Keratinocyte (primary cell): ENCODE measurements around the gene PI4KA.

Experiments used
- EZH2 ChIP-seq: IDR thresholded peaks from one replicate; pipeline ENCODE4 v1.6.1; 2012; ENCODE audit warnings: inconsistent platforms, mild to moderate bottlenecking, low read length, moderate library complexity
- TF ChIP-seq, protein P1 (sequence below), 3 experiments: IDR thresholded peaks in 1 of 3; conservative IDR thresholded peaks in 1 of 3; optimal IDR thresholded peaks in 1 of 3; 2 replicates in 2 of 3; 3 replicates in 1 of 3; pipeline versions ENCODE3 to v1.5.1; 2011; ENCODE audit warnings: low read length in 3 of 3, mild to moderate bottlenecking in 3 of 3, moderate library complexity in 2 of 3, control low read depth in 1 of 3, inconsistent platforms in 1 of 3; ENCODE audit not compliant: insufficient read depth in 2 of 3; ENCODE audit errors: extremely low read depth in 1 of 3

DNA sequence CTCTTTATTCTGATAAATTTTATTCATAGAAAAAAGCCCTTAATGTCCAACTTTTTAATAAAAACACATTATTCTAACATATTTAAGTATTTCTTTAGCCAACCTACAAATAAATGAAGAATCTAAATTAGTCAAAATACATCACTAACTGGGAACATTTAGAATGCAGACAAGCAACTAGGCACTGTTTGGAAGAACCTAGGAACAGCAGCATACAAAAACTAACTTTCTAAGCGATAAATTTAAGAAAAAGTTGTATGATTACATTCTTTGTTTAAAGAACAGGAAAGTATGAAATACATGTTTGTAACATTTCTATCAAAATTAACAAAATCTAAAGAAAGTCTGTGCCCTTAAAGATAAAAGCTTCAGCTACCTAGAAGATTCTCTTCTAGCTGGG, 35.3 kb downstream of the PI4KA start:
- TF ChIP-seq, protein P1, sequence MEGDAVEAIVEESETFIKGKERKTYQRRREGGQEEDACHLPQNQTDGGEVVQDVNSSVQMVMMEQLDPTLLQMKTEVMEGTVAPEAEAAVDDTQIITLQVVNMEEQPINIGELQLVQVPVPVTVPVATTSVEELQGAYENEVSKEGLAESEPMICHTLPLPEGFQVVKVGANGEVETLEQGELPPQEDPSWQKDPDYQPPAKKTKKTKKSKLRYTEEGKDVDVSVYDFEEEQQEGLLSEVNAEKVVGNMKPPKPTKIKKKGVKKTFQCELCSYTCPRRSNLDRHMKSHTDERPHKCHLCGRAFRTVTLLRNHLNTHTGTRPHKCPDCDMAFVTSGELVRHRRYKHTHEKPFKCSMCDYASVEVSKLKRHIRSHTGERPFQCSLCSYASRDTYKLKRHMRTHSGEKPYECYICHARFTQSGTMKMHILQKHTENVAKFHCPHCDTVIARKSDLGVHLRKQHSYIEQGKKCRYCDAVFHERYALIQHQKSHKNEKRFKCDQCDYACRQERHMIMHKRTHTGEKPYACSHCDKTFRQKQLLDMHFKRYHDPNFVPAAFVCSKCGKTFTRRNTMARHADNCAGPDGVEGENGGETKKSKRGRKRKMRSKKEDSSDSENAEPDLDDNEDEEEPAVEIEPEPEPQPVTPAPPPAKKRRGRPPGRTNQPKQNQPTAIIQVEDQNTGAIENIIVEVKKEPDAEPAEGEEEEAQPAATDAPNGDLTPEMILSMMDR (optimal IDR thresholded peaks at IDR 0.05 in 1 of 3, IDR thresholded peaks at IDR 0.05 in 1 of 3, conservative IDR thresholded peaks at IDR 0.05 in 1 of 3; ENCODE audit: extremely low read depth in 1 of 3, insufficient read depth in 2 of 3, low read length in 3 of 3), result no peak
- no peak for TF ChIP-seq EZH2
